K562 (cell line): Measurements from ENCODE around the gene SAMD14. TPM values are rescaled to one million over a fixed set of nuclear protein-coding genes. Genes with fewer than 3 reads are reported as not detected.

Experiments used
- ATAC-seq: fragments of 200-7000 bp; cut with Tn5 transposase; 3 replicates; pipeline ENCODE4 v1.9.1; 2020; ENCODE audit warnings: moderate library complexity
- BruUV-seq: library from RNA; stranded (reverse); fragments of 400-500 nt; replicated peaks from 2 replicates; lab custom pipeline; 2021; lab: Mats Ljungman, UMichigan
- CTCF ChIA-PET: fragments of 300-600 bp; formaldehyde crosslinking; extraction: SDS; loops from one replicate; lab custom pipeline; 2021; ENCODE audit warnings: low intra/inter-chr PET ratio; lab: Yijun Ruan, JAX
- POLR2A ChIA-PET: fragments of 300-600, 350-650 bp; sonication (Branson Sonifier 250); formaldehyde crosslinking; extraction: SDS; loops from one replicate; lab custom pipeline; 2021; ENCODE audit warnings: antibody characterized with exemption, inconsistent platforms; lab: Yijun Ruan, JAX
- DNase-seq, 4 experiments: peaks; one replicate each; pipeline versions ENCODE4 v3.0.0 to v3.0.0-alpha.2; 2011 to 2018; ENCODE audit warnings: low spot score in 3 of 4, mixed read lengths in 3 of 4; ENCODE audit errors: extremely low read depth in 1 of 4
- FAIRE-seq: peaks from 2 replicates; lab custom pipeline; 2011; peaks lifted over from hg19 to GRCh38; lab: Jason Lieb, UNC
- H2AFZ ChIP-seq: 2 replicates; pipeline ENCODE4 v1.6.0; 2011; ENCODE audit warnings: low read depth, low read length, control low read depth, inconsistent platforms
- H3K27ac ChIP-seq: fragments of 200-600 bp; 3 replicates; pipeline ENCODE4 v1.8.0; 2011; ENCODE audit warnings: low read depth, mild to moderate bottlenecking, control low read depth, inconsistent platforms, low read length, moderate library complexity, mixed read lengths; ENCODE audit errors: extremely low read depth
- H3K27me3 ChIP-seq, 2 experiments: fragments of 300-600 bp in 1 of 2; 2 replicates in 1 of 2; 3 replicates in 1 of 2; pipeline versions ENCODE4 v1.6.0 to v1.8.0; 2011; ENCODE audit warnings: inconsistent platforms in 2 of 2, low read length in 2 of 2, mild to moderate bottlenecking in 1 of 2, mixed read lengths in 1 of 2, moderate library complexity in 1 of 2; ENCODE audit not compliant: control insufficient read depth in 2 of 2, insufficient read depth in 2 of 2
- H3K36me3 ChIP-seq: fragments of 300-600 bp; 3 replicates; pipeline ENCODE4 v1.8.0; 2011; ENCODE audit warnings: mild to moderate bottlenecking, low read length, inconsistent platforms; ENCODE audit not compliant: control insufficient read depth, insufficient read depth
- H3K4me1 ChIP-seq, 2 experiments: fragments of 200-600 bp in 1 of 2; replicated peaks in 1 of 2; 2 replicates in 1 of 2; 3 replicates in 1 of 2; pipeline versions ENCODE4 v1.5.1 to v1.8.0; 2011; ENCODE audit warnings: inconsistent platforms in 2 of 2, low read length in 2 of 2, mild to moderate bottlenecking in 1 of 2, mixed read lengths in 1 of 2, moderate library complexity in 1 of 2; ENCODE audit not compliant: control insufficient read depth in 2 of 2, insufficient read depth in 2 of 2
- H3K4me2 ChIP-seq: 2 replicates; pipeline ENCODE4 v1.6.1; 2011; ENCODE audit warnings: low read length, control low read depth, inconsistent platforms, mixed read lengths; ENCODE audit not compliant: insufficient read depth
- H3K4me3 ChIP-seq: fragments of 200-600 bp; sonication (generic), shearing (Covaris generic); 2 replicates; pipeline ENCODE4 v1.5.1; 2016; ENCODE audit warnings: control low read depth, inconsistent platforms
- H3K79me2 ChIP-seq: fragments of 200-600 bp; 3 replicates; pipeline ENCODE4 v1.8.0; 2011; ENCODE audit warnings: low read length, inconsistent platforms; ENCODE audit not compliant: control insufficient read depth, insufficient read depth
- H3K9ac ChIP-seq, 2 experiments: 2 replicates each; pipeline versions ENCODE4 v1.6.0 to v1.6.1; 2011; ENCODE audit warnings: low read depth in 2 of 2, low read length in 2 of 2, control low read depth in 1 of 2, inconsistent platforms in 1 of 2, mild to moderate bottlenecking in 1 of 2, mixed read lengths in 1 of 2; ENCODE audit not compliant: insufficient read depth in 1 of 2
- H3K9me1 ChIP-seq: one replicate; pipeline ENCODE4 v1.6.0; 2011; ENCODE audit warnings: inconsistent platforms, mild to moderate bottlenecking, low read length, moderate library complexity; ENCODE audit not compliant: control insufficient read depth, insufficient read depth
- H3K9me3 ChIP-seq: replicated peaks from 2 replicates; pipeline ENCODE4 v1.5.1; 2011; ENCODE audit warnings: low read depth, low read length, inconsistent platforms; ENCODE audit not compliant: control insufficient read depth, insufficient read depth
- H4K20me1 ChIP-seq: replicated peaks from 2 replicates; pipeline ENCODE4 v1.6.1; 2011; ENCODE audit warnings: low read length, inconsistent platforms, mixed read lengths; ENCODE audit not compliant: control insufficient read depth, insufficient read depth
- ATF1 ChIP-seq, 2 experiments: fragments of 450-650 bp in 1 of 2; IDR thresholded peaks; 2 replicates each; pipeline ENCODE4 v1.6.1; 2016; ENCODE audit warnings: missing compliant biosample characterization in 1 of 2, missing genetic modification characterization in 1 of 2
- C11orf30 ChIP-seq: fragments of 450-650 bp; IDR thresholded peaks from 2 replicates; pipeline ENCODE4 v1.6.1; 2016; ENCODE audit warnings: low read depth, mild to moderate bottlenecking
- DDX20 ChIP-seq: fragments of 450-650 bp; IDR thresholded peaks from 2 replicates; pipeline ENCODE4 v1.6.1; 2016; ENCODE audit warnings: missing genetic modification characterization, low read depth, mild to moderate bottlenecking, missing compliant biosample characterization, moderate library complexity
- EP400 ChIP-seq: fragments of 450-650 bp; IDR thresholded peaks from 2 replicates; pipeline ENCODE4 v1.6.1; 2017; ENCODE audit warnings: antibody characterized with exemption, mild to moderate bottlenecking, moderate library complexity
- FIP1L1 ChIP-seq: fragments of 200-400 bp; formaldehyde crosslinking; IDR thresholded peaks from 2 replicates; pipeline ENCODE4 v1.6.1; 2018; ENCODE audit warnings: mild to moderate bottlenecking, low read depth, low read length; ENCODE audit not compliant: poor library complexity, severe bottlenecking
- KDM1A ChIP-seq, 2 experiments: fragments of 450-650 bp; IDR thresholded peaks; 2 replicates each; pipeline ENCODE4 v1.6.1; 2016; ENCODE audit warnings: mild to moderate bottlenecking in 2 of 2
- MAFG ChIP-seq: fragments of 450-650 bp; conservative IDR thresholded peaks from 2 replicates; pipeline ENCODE4 v1.6.1; 2016; ENCODE audit warnings: missing genetic modification characterization, missing compliant biosample characterization
- MEF2A ChIP-seq: IDR thresholded peaks from 2 replicates; pipeline ENCODE4 v1.6.1; 2011; ENCODE audit warnings: low read depth, mild to moderate bottlenecking, low read length, moderate library complexity; ENCODE audit not compliant: control insufficient read depth
- MEIS2 ChIP-seq: fragments of 450-650 bp; IDR thresholded peaks from 2 replicates; pipeline ENCODE4 v1.6.1; 2014; ENCODE audit warnings: mild to moderate bottlenecking; ENCODE audit not compliant: partially characterized antibody
- MYNN ChIP-seq, 2 experiments: sonication (generic); formaldehyde crosslinking in 1 of 2; IDR thresholded peaks; 2 replicates each; pipeline versions ENCODE4 v1.5.0 to v1.6.1; 2016 to 2020; ENCODE audit warnings: antibody characterized with exemption in 1 of 2, missing genetic modification reagents in 1 of 2
- RBM14 ChIP-seq: fragments of 200-400 bp; formaldehyde crosslinking; IDR thresholded peaks from 2 replicates; pipeline ENCODE4 v1.6.1; 2018; ENCODE audit warnings: low read depth, mild to moderate bottlenecking, low read length, moderate library complexity, borderline replicate concordance; ENCODE audit not compliant: insufficient read depth
- ZEB2 ChIP-seq: fragments of 450-650 bp; IDR thresholded peaks from 2 replicates; pipeline ENCODE4 v1.6.1; 2016
- ZNF140 ChIP-seq: fragments of 250-450 bp; sonication (Bioruptor Pico); IDR thresholded peaks from 2 replicates; pipeline ENCODE4 v1.8.0; 2021; ENCODE audit warnings: moderate library complexity, mild to moderate bottlenecking, inconsistent platforms
- ZNF699 ChIP-seq: fragments of 250-450 bp; sonication (Bioruptor Pico); IDR thresholded peaks from 2 replicates; pipeline ENCODE4 v1.8.0; 2021; ENCODE audit warnings: mild to moderate bottlenecking, moderate library complexity; ENCODE audit not compliant: insufficient replicate concordance
- WGBS: fragments of 100-300 bp; shearing (Covaris generic); methylation state at CpG from one replicate; pipeline ENCODE4 v1.1.6; 2016; ENCODE audit warnings: low coverage, mixed read lengths; ENCODE audit not compliant: insufficient coverage; ENCODE audit errors: missing lambda C conversion rate; 5-methylcytosine and 5-hydroxymethylcytosine counted together
- in situ Hi-C: fragments of 300-500 bp; cut with MboI; formaldehyde crosslinking; loops from 4 replicates; pipeline ENCODE4 v1.15.0; 2018; ENCODE audit warnings: inconsistent platforms, mixed read lengths
- intact Hi-C: fragments of 100-400 bp; cut with micrococcal nuclease; formaldehyde crosslinking; loops from 2 replicates; pipeline ENCODE4 v1.14.2; 2022
- polyA plus RNA-seq, 8 experiments: library from polyadenylated mRNA; depleted of rRNA in 4 of 8; stranded (reverse) in 5 of 8; unstranded in 3 of 8; fragments of >200 nt; fragmentation: Nextera tagmentation in 2 of 8; fragmentation: Illumina TruSeq in 1 of 8; extraction: Ambion mirVana in 2 of 8; extraction: Trizol in 1 of 8; gene quantifications; 2 replicates each; pipeline versions ENCODE4 v1.2.1 to v1.2.3, GENCODE V29; 2011 to 2014; ENCODE audit warnings: inconsistent platforms in 1 of 8, missing spikeins in 1 of 8
- total RNA-seq, 7 experiments: library from RNA; depleted of rRNA in 6 of 7; stranded (reverse); fragments of >200 nt in 6 of 7; fragmentation: Illumina TruSeq in 2 of 7; extraction: Trizol in 2 of 7; gene quantifications; 2 replicates each; pipeline versions ENCODE4 v1.2.1 to v1.2.3, GENCODE V29; 2011 to 2021; ENCODE audit warnings: low replicate concordance in 1 of 7
- TF ChIP-seq, protein P1 (sequence below), 2 experiments: fragments of 450-650 bp; formaldehyde crosslinking in 1 of 2; IDR thresholded peaks; 2 replicates each; pipeline versions ENCODE4 v1.4.0 to v1.6.1; 2014 to 2020; ENCODE audit warnings: mild to moderate bottlenecking in 2 of 2, borderline replicate concordance in 1 of 2, low read depth in 1 of 2

The SAMD14 gene
- total and polyA plus RNA-seq, 9 of the 15 experiments (the other 6 are each of a cell fraction or from before 2014, with no cell fraction given): 0.04 to 0.07 TPM; not detected in 7

DNA sequence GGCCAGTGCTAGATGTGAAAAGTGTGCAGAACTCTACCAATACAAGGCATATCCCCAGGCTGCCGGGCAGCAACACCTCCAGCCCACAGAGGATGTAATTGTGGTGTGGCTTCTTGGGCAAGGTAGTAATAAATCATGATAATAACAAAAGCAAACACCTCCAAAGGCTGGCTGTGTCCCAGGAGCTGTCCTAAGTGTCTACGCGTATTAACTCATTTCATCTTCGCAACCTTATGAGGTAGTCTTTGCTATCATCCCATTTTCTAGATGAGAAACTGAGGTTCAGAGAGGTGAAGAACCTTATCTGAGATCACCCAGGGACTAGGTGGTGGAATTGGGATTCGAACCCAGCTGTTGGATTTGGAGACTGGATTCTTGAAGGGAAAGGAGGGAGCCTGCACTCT lies 29.5 kb downstream of the SAMD14 start:
- H3K36me3 ChIP-seq: no peaks in the 10 kb centered on the region
- no peaks in the 10 kb centered on the region for H3K9me3 ChIP-seq
- peaks cover 22 to 31% of the 10 kb centered on the region in 2 experiments; a peak in 4 of 5 replicates for H3K4me1 ChIP-seq
- H3K9me1 ChIP-seq: peaks cover 4% of the 10 kb centered on the region
- intact Hi-C loops: no loop called here
- no peak for FAIRE-seq
- POLR2A ChIA-PET: interaction anchor here (0.5 to 1.0 kb wide), 4 partner anchors 10 to 69 kb away, joined by 3 to 4 read pairs (median 4); no protein-coding TSS in a partner anchor
- 0 out of 2 replicates have a peak, but pooled peaks cover 9% of the 10 kb centered on the region for H4K20me1 ChIP-seq
- TF ChIP-seq ZNF140 (no peak), C11orf30 (no peak), EP400 (no peak), ZEB2 (no peak), ATF1 (CRISPR knock-in tag; IDR thresholded peaks at IDR 0.05) (no peak), ATF1 (tag; IDR thresholded peaks at IDR 0.05) (no peak), MEF2A (no peak), FIP1L1 (no peak), RBM14 (no peak), DDX20 (tag) (no peak), MYNN (IDR thresholded peaks at IDR 0.05) (no peak), MYNN (CRISPR knock-in tag; IDR thresholded peaks at IDR 0.05) (no peak), MAFG (tag) (no peak), KDM1A (IDR thresholded peaks at IDR 0.05) (peak in 1 of 2 experiments; percentile 16; a peak in 1 of 4 replicates), MEIS2 (peak; percentile 26), ZNF699 (no peak)
- TF ChIP-seq, protein P1, sequence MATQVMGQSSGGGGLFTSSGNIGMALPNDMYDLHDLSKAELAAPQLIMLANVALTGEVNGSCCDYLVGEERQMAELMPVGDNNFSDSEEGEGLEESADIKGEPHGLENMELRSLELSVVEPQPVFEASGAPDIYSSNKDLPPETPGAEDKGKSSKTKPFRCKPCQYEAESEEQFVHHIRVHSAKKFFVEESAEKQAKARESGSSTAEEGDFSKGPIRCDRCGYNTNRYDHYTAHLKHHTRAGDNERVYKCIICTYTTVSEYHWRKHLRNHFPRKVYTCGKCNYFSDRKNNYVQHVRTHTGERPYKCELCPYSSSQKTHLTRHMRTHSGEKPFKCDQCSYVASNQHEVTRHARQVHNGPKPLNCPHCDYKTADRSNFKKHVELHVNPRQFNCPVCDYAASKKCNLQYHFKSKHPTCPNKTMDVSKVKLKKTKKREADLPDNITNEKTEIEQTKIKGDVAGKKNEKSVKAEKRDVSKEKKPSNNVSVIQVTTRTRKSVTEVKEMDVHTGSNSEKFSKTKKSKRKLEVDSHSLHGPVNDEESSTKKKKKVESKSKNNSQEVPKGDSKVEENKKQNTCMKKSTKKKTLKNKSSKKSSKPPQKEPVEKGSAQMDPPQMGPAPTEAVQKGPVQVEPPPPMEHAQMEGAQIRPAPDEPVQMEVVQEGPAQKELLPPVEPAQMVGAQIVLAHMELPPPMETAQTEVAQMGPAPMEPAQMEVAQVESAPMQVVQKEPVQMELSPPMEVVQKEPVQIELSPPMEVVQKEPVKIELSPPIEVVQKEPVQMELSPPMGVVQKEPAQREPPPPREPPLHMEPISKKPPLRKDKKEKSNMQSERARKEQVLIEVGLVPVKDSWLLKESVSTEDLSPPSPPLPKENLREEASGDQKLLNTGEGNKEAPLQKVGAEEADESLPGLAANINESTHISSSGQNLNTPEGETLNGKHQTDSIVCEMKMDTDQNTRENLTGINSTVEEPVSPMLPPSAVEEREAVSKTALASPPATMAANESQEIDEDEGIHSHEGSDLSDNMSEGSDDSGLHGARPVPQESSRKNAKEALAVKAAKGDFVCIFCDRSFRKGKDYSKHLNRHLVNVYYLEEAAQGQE (IDR thresholded peaks at IDR 0.05; ENCODE audit: borderline replicate concordance): no peak
- TF ChIP-seq, protein P1 (CRISPR knock-in tag; IDR thresholded peaks at IDR 0.05; ENCODE audit: low read depth): no peak
- TF ChIP-seq, all 486 proteins: peak for 2
- no peak overlapping the region for H3K27ac ChIP-seq
- H2AFZ ChIP-seq: no peak overlapping the region
- peaks cover 4 to 45% of the 10 kb centered on the region in 2 experiments; a peak in 3 of 5 replicates for H3K27me3 ChIP-seq
- DNase-seq: no peak
- no peak overlapping the region for H3K4me3 ChIP-seq
- CTCF ChIA-PET: no interaction called here
- in situ Hi-C loops: no loop called here
- H3K79me2 ChIP-seq: no peaks in the 10 kb centered on the region
- no peak overlapping the region for H3K9ac ChIP-seq
- BruUV-seq: no TSS peak
- ATAC-seq: no peak
- WGBS: 32% methylated on average over 5 of the region's 5 CpGs
- H3K4me2 ChIP-seq: no peak overlapping the region
